H9 (cell line): Measurements from ENCODE around the gene FAM156A. TPM values are rescaled to one million over a fixed set of nuclear protein-coding genes. Genes with fewer than 3 reads are reported as not detected.

Experiments used
- DNase-seq: peaks from one replicate; pipeline ENCODE4 v3.0.0-alpha.2; 2017
- H2AFZ ChIP-seq: one replicate; pipeline ENCODE4 v1.6.1; 2013; ENCODE audit warnings: mild to moderate bottlenecking, low read length, control low read depth, moderate library complexity
- H2AK5ac ChIP-seq: 2 replicates; pipeline ENCODE4 v1.6.1; 2013; ENCODE audit warnings: low read length, control low read depth, mixed read lengths; ENCODE audit not compliant: insufficient read length
- H2BK120ac ChIP-seq: one replicate; pipeline ENCODE4 v1.6.1; 2013; ENCODE audit warnings: low read depth, mild to moderate bottlenecking, low read length, control low read depth, inconsistent platforms; ENCODE audit not compliant: poor library complexity, severe bottlenecking
- H2BK12ac ChIP-seq: 2 replicates; pipeline ENCODE4 v1.6.1; 2013; ENCODE audit warnings: low read length, control low read depth, mixed read lengths, low read depth; ENCODE audit not compliant: insufficient read length
- H2BK15ac ChIP-seq: 2 replicates; pipeline ENCODE4 v1.6.1; 2013; ENCODE audit warnings: low read depth, low read length, control low read depth
- H2BK20ac ChIP-seq: one replicate; pipeline ENCODE4 v1.6.1; 2013; ENCODE audit warnings: low read depth, mild to moderate bottlenecking, low read length, control low read depth, inconsistent platforms; ENCODE audit not compliant: poor library complexity, severe bottlenecking
- H2BK5ac ChIP-seq: 2 replicates; pipeline ENCODE4 v1.6.1; 2013; ENCODE audit warnings: low read length, control low read depth, mixed read lengths; ENCODE audit not compliant: insufficient read length
- H3K14ac ChIP-seq: 2 replicates; pipeline ENCODE4 v1.6.1; 2013; ENCODE audit warnings: low read length, control low read depth; ENCODE audit not compliant: insufficient read depth
- H3K18ac ChIP-seq: 2 replicates; pipeline ENCODE4 v1.6.1; 2013; ENCODE audit warnings: low read depth, mild to moderate bottlenecking, mixed read lengths, low read length, control low read depth; ENCODE audit not compliant: insufficient read length
- H3K23ac ChIP-seq: 2 replicates; pipeline ENCODE4 v1.6.1; 2013; ENCODE audit warnings: low read length, control low read depth, mixed read lengths, low read depth; ENCODE audit not compliant: insufficient read length
- H3K23me2 ChIP-seq: 2 replicates; pipeline ENCODE4 v1.6.1; 2013; ENCODE audit warnings: low read depth, mild to moderate bottlenecking, mixed read lengths, low read length, control low read depth; ENCODE audit not compliant: insufficient read length, poor library complexity, severe bottlenecking
- H3K27ac ChIP-seq: 2 replicates; pipeline ENCODE4 v1.5.1; 2013; ENCODE audit warnings: low read length, control low read depth, mixed read lengths, low read depth; ENCODE audit not compliant: insufficient read length
- H3K27me3 ChIP-seq: 2 replicates; pipeline ENCODE4 v1.6.1; 2013; ENCODE audit warnings: low read length, control low read depth, inconsistent platforms; ENCODE audit not compliant: insufficient read depth
- H3K4ac ChIP-seq: 2 replicates; pipeline ENCODE4 v1.6.1; 2013; ENCODE audit warnings: low read depth, mild to moderate bottlenecking, control low read depth, inconsistent platforms, low read length, moderate library complexity
- H3K4me1 ChIP-seq: 2 replicates; pipeline ENCODE4 v1.6.1; 2013; ENCODE audit warnings: low read length, control low read depth, inconsistent platforms; ENCODE audit not compliant: insufficient read depth
- H3K4me2 ChIP-seq: 2 replicates; pipeline ENCODE4 v1.6.1; 2013; ENCODE audit warnings: low read length, control low read depth, mixed read lengths; ENCODE audit not compliant: insufficient read length, insufficient read depth
- H3K56ac ChIP-seq: 2 replicates; pipeline ENCODE4 v1.6.1; 2013; ENCODE audit warnings: low read depth, mild to moderate bottlenecking, mixed read lengths, low read length, control low read depth; ENCODE audit not compliant: insufficient read length
- H3K79me1 ChIP-seq: 2 replicates; pipeline ENCODE4 v1.6.1; 2013; ENCODE audit warnings: low read depth, mild to moderate bottlenecking, moderate library complexity, low read length, control low read depth, inconsistent platforms; ENCODE audit not compliant: insufficient read depth, poor library complexity, severe bottlenecking
- H3K79me2 ChIP-seq: 2 replicates; pipeline ENCODE4 v1.6.1; 2013; ENCODE audit warnings: low read length, control low read depth, inconsistent platforms; ENCODE audit not compliant: insufficient read depth
- H3K9ac ChIP-seq: 2 replicates; pipeline ENCODE4 v1.6.1; 2013; ENCODE audit warnings: low read length, control low read depth, mixed read lengths; ENCODE audit not compliant: insufficient read length; ENCODE audit errors: extremely low read depth
- H3K9me3 ChIP-seq: one replicate; pipeline ENCODE4 v1.6.1; 2013; ENCODE audit warnings: low read depth, low read length, inconsistent platforms; ENCODE audit not compliant: control insufficient read depth
- H3T11ph ChIP-seq: one replicate; pipeline ENCODE4 v1.6.1; 2013; ENCODE audit warnings: mild to moderate bottlenecking, low read length, control low read depth, inconsistent platforms
- H4K20me1 ChIP-seq: one replicate; pipeline ENCODE4 v1.6.1; 2013; ENCODE audit not compliant: control insufficient read depth, insufficient read length, insufficient read depth
- H4K5ac ChIP-seq: 2 replicates; pipeline ENCODE4 v1.6.1; 2013; ENCODE audit warnings: low read depth, mild to moderate bottlenecking, mixed read lengths, low read length, control low read depth; ENCODE audit not compliant: insufficient read length
- H4K8ac ChIP-seq: replicated peaks from 2 replicates; pipeline ENCODE4 v1.6.1; 2013; ENCODE audit warnings: low read length, control low read depth, mixed read lengths, low read depth; ENCODE audit not compliant: insufficient read length
- H4K91ac ChIP-seq: 2 replicates; pipeline ENCODE4 v1.6.1; 2013; ENCODE audit warnings: low read depth, mild to moderate bottlenecking, moderate library complexity, mixed read lengths, low read length, control low read depth; ENCODE audit not compliant: insufficient read length
- H3K27ac Mint-ChIP-seq, 3 experiments: 2 replicates in 2 of 3; 3 replicates in 1 of 3; pipeline ENCODE4 v1.8.0; 2020 to 2021; ENCODE audit warnings: mixed read lengths in 3 of 3, mild to moderate bottlenecking in 1 of 3, moderate library complexity in 1 of 3
- H3K27me3 Mint-ChIP-seq: 2 replicates; pipeline ENCODE4 v1.8.0; 2021; ENCODE audit warnings: low read depth, mild to moderate bottlenecking, moderate library complexity, mixed read lengths
- H3K36me3 Mint-ChIP-seq, 3 experiments: 2 replicates in 2 of 3; 3 replicates in 1 of 3; pipeline ENCODE4 v1.8.0; 2020 to 2021; ENCODE audit warnings: low read depth in 3 of 3, mixed read lengths in 3 of 3; ENCODE audit not compliant: insufficient read depth in 1 of 3
- H3K4me1 Mint-ChIP-seq, 2 experiments: 2 replicates each; pipeline ENCODE4 v1.8.0; 2020; ENCODE audit warnings: mixed read lengths in 2 of 2
- H3K4me3 Mint-ChIP-seq, 2 experiments: 2 replicates in 1 of 2; 3 replicates in 1 of 2; pipeline ENCODE4 v1.8.0; 2020 to 2021; ENCODE audit warnings: mild to moderate bottlenecking in 2 of 2, mixed read lengths in 2 of 2, moderate library complexity in 1 of 2
- H3K9me3 Mint-ChIP-seq, 2 experiments: 2 replicates in 1 of 2; 3 replicates in 1 of 2; pipeline ENCODE4 v1.8.0; 2020; ENCODE audit warnings: mild to moderate bottlenecking in 2 of 2, mixed read lengths in 2 of 2, moderate library complexity in 1 of 2
- CTCF ChIP-seq: fragments of 200-600 bp; sonication (generic); conservative IDR thresholded peaks from 3 replicates; pipeline ENCODE4 v1.8.0; 2021; ENCODE audit warnings: antibody characterized with exemption, mild to moderate bottlenecking
- WGBS: extraction: QIAGEN DNeasy Blood & Tissue Kit; methylation state at CpG from one replicate; pipeline ENCODE4 v1.1.7; 2013; ENCODE audit warnings: missing lambda C conversion rate, low lambda C conversion rate, mixed read lengths; ENCODE audit not compliant: insufficient read length; ENCODE audit errors: extremely low coverage; 5-methylcytosine and 5-hydroxymethylcytosine counted together
- total RNA-seq: library from RNA; stranded (reverse); gene quantifications from 2 replicates; pipeline ENCODE4 v1.2.1, GENCODE V29; 2021

The FAM156A gene
- total RNA-seq, 1 experiment from 2014 or later, result 15.7 TPM

- H3K79me1 ChIP-seq, result no peaks in the 10 kb centered on the region
- Mint-ChIP-seq H3K27me3 (peaks cover 2% of the 10 kb centered on the region; the same call in 1 of the 2 replicates), H3K4me1 (peaks cover 15 to 21% of the 10 kb centered on the region in 2 experiments), H3K4me3 (no peak overlapping the region), H3K36me3 (no peaks in the 10 kb centered on the region; a peak in 3 of 7 replicates), H3K9me3 (peaks cover 67 to 75% of the 10 kb centered on the region in 2 experiments), H3K27ac (peak overlapping the region in 1 of 3 experiments; percentile 68; a peak in 3 of 7 replicates)
- H3K27ac ChIP-seq, result no peak overlapping the region
- H3K4me2 ChIP-seq, result no peak overlapping the region
- no peak overlapping the region for H3K4ac ChIP-seq
- no peak overlapping the region for H2BK20ac ChIP-seq
- H2BK15ac ChIP-seq, result no peak overlapping the region
- no peak overlapping the region for H2BK5ac ChIP-seq
- no peak overlapping the region for H2AK5ac ChIP-seq
- no peak for TF ChIP-seq CTCF
- H4K91ac ChIP-seq, result no peak overlapping the region
- H3K23ac ChIP-seq, result no peak overlapping the region
- H3K9ac ChIP-seq, result no peak overlapping the region
- no peaks in the 10 kb centered on the region for H3K79me2 ChIP-seq
- no peak overlapping the region for H2BK120ac ChIP-seq
- no peak overlapping the region for H3K14ac ChIP-seq
- no peaks in the 10 kb centered on the region for H3K23me2 ChIP-seq
- no peaks in the 10 kb centered on the region for H3K27me3 ChIP-seq
- H2AFZ ChIP-seq, result no peak overlapping the region
- H2BK12ac ChIP-seq, result no peak overlapping the region
- no CpG with 5 or more reads among the region's 4 CpGs for WGBS
- no peak overlapping the region for H3K18ac ChIP-seq
- H3K56ac ChIP-seq, result no peak overlapping the region
- no peaks in the 10 kb centered on the region; the same call in 1 of the 2 replicates for H3K4me1 ChIP-seq
- H4K5ac ChIP-seq, result no peak overlapping the region
- no peak overlapping the region for H4K8ac ChIP-seq
- no peaks in the 10 kb centered on the region for H4K20me1 ChIP-seq
- peaks cover 28% of the 10 kb centered on the region for H3K9me3 ChIP-seq
- no peak overlapping the region for H3T11ph ChIP-seq
- no peak for DNase-seq
Measured at GRCh38 chrX:52979568-52979967, 21.2 kb upstream of the FAM156A start.
